Mammary epithelial cell (primary cell): ENCODE data around the gene CNTNAP2.

Source experiments
- EZH2 ChIP-seq: IDR thresholded peaks from 2 replicates; pipeline ENCODE4 v1.6.1; 2012; ENCODE audit warnings: low read length, inconsistent platforms, borderline replicate concordance
- TF ChIP-seq, protein P1 (sequence below), 2 donors: IDR thresholded peaks in 1 of 2; conservative IDR thresholded peaks in 1 of 2; 2 replicates each; pipeline ENCODE4 v1.5.1; 2011 to 2012; ENCODE audit warnings: inconsistent platforms in 2 of 2, low read length in 2 of 2, mild to moderate bottlenecking in 2 of 2, control low read depth in 1 of 2, low read depth in 1 of 2; ENCODE audit not compliant: insufficient read depth in 1 of 2; ENCODE audit errors: extremely low read depth in 1 of 2

DNA sequence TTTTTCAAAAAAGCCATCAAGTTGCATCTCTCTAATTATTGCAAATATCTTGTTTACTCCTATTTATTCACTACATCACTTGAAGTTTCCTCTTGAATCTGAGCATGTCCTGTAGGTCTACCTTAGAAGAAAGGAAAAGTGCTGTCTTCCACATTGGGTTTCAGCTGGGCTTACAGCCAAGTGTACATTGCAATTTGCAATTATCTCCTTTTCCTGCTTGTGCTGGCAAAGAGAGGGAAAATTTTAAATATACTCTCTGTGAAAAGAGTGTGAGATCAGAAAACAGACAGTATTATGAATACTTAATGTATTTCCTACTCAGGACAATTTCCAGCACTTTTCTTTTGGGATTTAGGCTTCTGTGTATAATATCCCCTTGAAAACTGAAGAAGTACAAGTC, 839.7 kb downstream of the CNTNAP2 start:
- TF ChIP-seq, protein P1, sequence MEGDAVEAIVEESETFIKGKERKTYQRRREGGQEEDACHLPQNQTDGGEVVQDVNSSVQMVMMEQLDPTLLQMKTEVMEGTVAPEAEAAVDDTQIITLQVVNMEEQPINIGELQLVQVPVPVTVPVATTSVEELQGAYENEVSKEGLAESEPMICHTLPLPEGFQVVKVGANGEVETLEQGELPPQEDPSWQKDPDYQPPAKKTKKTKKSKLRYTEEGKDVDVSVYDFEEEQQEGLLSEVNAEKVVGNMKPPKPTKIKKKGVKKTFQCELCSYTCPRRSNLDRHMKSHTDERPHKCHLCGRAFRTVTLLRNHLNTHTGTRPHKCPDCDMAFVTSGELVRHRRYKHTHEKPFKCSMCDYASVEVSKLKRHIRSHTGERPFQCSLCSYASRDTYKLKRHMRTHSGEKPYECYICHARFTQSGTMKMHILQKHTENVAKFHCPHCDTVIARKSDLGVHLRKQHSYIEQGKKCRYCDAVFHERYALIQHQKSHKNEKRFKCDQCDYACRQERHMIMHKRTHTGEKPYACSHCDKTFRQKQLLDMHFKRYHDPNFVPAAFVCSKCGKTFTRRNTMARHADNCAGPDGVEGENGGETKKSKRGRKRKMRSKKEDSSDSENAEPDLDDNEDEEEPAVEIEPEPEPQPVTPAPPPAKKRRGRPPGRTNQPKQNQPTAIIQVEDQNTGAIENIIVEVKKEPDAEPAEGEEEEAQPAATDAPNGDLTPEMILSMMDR (conservative IDR thresholded peaks at IDR 0.05 in 1 of 2, IDR thresholded peaks at IDR 0.05 in 1 of 2; ENCODE audit: extremely low read depth in 1 of 2, insufficient read depth in 1 of 2, low read depth in 1 of 2, low read length in 2 of 2), result no peak
- no peak for TF ChIP-seq EZH2
